ENCODE results near the gene RNASE11. TPM values are rescaled to one million over a fixed set of nuclear protein-coding genes. Genes with fewer than 3 reads are reported as not detected.
A peak's percentile ranks its signal among the peaks of the same experiment; 100 is the strongest.

The RNASE11 gene
- total RNA-seq, 1 experiment from 2014 or later = not detected

DNA sequence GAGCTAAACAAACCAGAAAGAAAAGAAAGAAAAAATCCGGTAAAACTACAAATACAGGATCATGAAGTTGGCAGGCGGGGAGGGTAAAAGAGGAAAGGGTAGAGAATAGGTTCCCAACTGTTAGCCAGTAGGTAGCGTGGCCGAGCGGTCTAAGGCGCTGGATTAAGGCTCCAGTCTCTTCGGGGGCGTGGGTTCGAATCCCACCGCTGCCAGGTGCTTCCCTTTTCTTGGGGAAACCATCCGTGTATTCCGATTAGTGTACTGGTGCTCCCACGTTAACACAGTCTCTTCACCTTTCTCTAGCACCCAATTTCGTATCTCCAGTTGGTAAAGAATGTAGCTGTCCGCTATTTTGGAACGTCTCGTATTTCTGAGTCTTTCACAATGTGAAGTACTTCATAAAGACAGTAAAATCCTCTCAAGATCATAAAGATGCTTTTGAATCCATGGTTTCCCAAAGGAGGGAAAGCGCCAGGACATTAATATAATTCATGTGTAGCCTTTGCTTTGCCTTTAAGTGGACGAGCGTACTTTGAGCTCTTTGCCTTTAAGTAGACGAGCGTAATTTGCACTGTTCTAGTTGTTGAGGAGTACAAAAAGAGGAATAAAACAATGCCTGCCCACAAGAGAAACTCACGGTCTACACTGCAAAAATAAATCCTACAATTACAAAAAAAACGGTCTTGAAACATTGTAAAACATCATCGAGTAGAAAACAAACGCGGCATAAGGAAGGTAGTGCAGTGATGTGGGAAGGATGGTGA lies 22.4 kb upstream of the RNASE11 start:
- Histone ChIP-seq H3K79me2 (ENCODE audit: insufficient read depth, low read length) (no peaks in the 10 kb centered on the region), H3K4ac (ENCODE audit: low read depth, low read length) (no peak overlapping the region), H2BK12ac (ENCODE audit: insufficient read length, low read depth, low read length) (no peak overlapping the region), H3K23ac (ENCODE audit: insufficient read length, low read depth, low read length) (no peak overlapping the region), H2BK15ac (ENCODE audit: low read depth, low read length) (no peak overlapping the region), H3K14ac (ENCODE audit: insufficient read depth, low read length) (no peak overlapping the region), H3K79me1 (ENCODE audit: insufficient read depth, low read depth, low read length, poor library complexity, severe bottlenecking) (no peaks in the 10 kb centered on the region), H3K18ac (ENCODE audit: insufficient read length, low read depth, low read length) (no peak overlapping the region), H3K4me2 (ENCODE audit: insufficient read depth, insufficient read length, low read length) (peak overlapping the region; percentile 85), H2BK120ac (ENCODE audit: low read depth, low read length, poor library complexity, severe bottlenecking) (no peak overlapping the region), H3T11ph (ENCODE audit: low read length) (no peak overlapping the region), H3K4me1 (ENCODE audit: insufficient read depth, low read length) (no peaks in the 10 kb centered on the region; the same call in 1 of the 2 replicates), H4K5ac (ENCODE audit: insufficient read length, low read depth, low read length) (no peak overlapping the region), H4K91ac (ENCODE audit: insufficient read length, low read depth, low read length) (no peak overlapping the region), H3K9me3 (ENCODE audit: control insufficient read depth, low read depth, low read length) (no peaks in the 10 kb centered on the region), H3K23me2 (ENCODE audit: insufficient read length, low read depth, low read length, poor library complexity, severe bottlenecking) (peaks cover 5% of the 10 kb centered on the region), H4K8ac (replicated peaks; ENCODE audit: insufficient read length, low read depth, low read length) (no peak overlapping the region), H2AK5ac (ENCODE audit: insufficient read length, low read length) (no peak overlapping the region), H2BK5ac (ENCODE audit: insufficient read length, low read length) (no peak overlapping the region), H3K27me3 (ENCODE audit: insufficient read depth, low read length) (no peaks in the 10 kb centered on the region), H3K56ac (ENCODE audit: insufficient read length, low read depth, low read length) (no peak overlapping the region), H4K20me1 (ENCODE audit: control insufficient read depth, insufficient read depth, insufficient read length) (no peaks in the 10 kb centered on the region), H2BK20ac (ENCODE audit: low read depth, low read length, poor library complexity, severe bottlenecking) (no peak overlapping the region), H3K27ac (ENCODE audit: insufficient read length, low read depth, low read length) (no peak overlapping the region), H3K9ac (ENCODE audit: extremely low read depth, insufficient read length, low read length) (peak overlapping the region; percentile 61), H2AFZ (ENCODE audit: low read length) (no peak overlapping the region)
- Mint-ChIP-seq H3K27ac (no peak overlapping the region), H3K4me1 (peaks cover 15 to 16% of the 10 kb centered on the region in 2 experiments), H3K36me3 (ENCODE audit: insufficient read depth in 1 of 3, low read depth in 3 of 3) (no peaks in the 10 kb centered on the region), H3K27me3 (ENCODE audit: low read depth) (no peaks in the 10 kb centered on the region), H3K9me3 (no peaks in the 10 kb centered on the region; a peak in 1 of 5 replicates), H3K4me3 (no peak overlapping the region)
- peak; percentile 83 for DNase-seq
- WGBS (ENCODE audit: extremely low coverage, insufficient read length, low lambda C conversion rate) = no CpG with 5 or more reads among the region's 27 CpGs
- TF ChIP-seq, protein P1, sequence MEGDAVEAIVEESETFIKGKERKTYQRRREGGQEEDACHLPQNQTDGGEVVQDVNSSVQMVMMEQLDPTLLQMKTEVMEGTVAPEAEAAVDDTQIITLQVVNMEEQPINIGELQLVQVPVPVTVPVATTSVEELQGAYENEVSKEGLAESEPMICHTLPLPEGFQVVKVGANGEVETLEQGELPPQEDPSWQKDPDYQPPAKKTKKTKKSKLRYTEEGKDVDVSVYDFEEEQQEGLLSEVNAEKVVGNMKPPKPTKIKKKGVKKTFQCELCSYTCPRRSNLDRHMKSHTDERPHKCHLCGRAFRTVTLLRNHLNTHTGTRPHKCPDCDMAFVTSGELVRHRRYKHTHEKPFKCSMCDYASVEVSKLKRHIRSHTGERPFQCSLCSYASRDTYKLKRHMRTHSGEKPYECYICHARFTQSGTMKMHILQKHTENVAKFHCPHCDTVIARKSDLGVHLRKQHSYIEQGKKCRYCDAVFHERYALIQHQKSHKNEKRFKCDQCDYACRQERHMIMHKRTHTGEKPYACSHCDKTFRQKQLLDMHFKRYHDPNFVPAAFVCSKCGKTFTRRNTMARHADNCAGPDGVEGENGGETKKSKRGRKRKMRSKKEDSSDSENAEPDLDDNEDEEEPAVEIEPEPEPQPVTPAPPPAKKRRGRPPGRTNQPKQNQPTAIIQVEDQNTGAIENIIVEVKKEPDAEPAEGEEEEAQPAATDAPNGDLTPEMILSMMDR (conservative IDR thresholded peaks at IDR 0.05) = no peak
